Spinal cord (tissue), 10 donors: ENCODE results near the gene CFAP74. TPM values are rescaled to one million over a fixed set of nuclear protein-coding genes. Genes with fewer than 3 reads are reported as not detected.
"Not testable (repeated sequence)": the region's sequence is repeated elsewhere in the genome, so short reads cannot be mapped to it uniquely, and the experiment has no call there.

Experiments used
- DNase-seq, 6 donors: peaks; one replicate each; pipeline versions ENCODE4 v3.0.0 to v3.0.0-alpha.2; 2013 to 2015; ENCODE audit warnings: low spot score in 6 of 6, low read depth in 4 of 6
- H3K27ac ChIP-seq: one replicate; pipeline ENCODE4 v1.5.1; 2013; ENCODE audit warnings: low read depth, low read length, control low read depth
- H3K27me3 ChIP-seq: one replicate; pipeline ENCODE4 v1.6.1; 2013; ENCODE audit warnings: low read length; ENCODE audit not compliant: control insufficient read depth, insufficient read depth
- H3K36me3 ChIP-seq: one replicate; pipeline ENCODE4 v1.6.1; 2013; ENCODE audit warnings: low read length; ENCODE audit not compliant: control insufficient read depth, insufficient read depth
- H3K4me1 ChIP-seq: one replicate; pipeline ENCODE4 v1.6.1; 2013; ENCODE audit warnings: low read length; ENCODE audit not compliant: control insufficient read depth, insufficient read depth
- H3K4me3 ChIP-seq: one replicate; pipeline ENCODE4 v1.5.1; 2013; ENCODE audit warnings: low read depth, low read length, control low read depth
- H3K9me3 ChIP-seq: one replicate; pipeline ENCODE4 v1.6.1; 2013; ENCODE audit warnings: low read length; ENCODE audit not compliant: control insufficient read depth, insufficient read depth
- WGBS: methylation state at CpG from one replicate; pipeline ENCODE4 v1.1.5; 2013; ENCODE audit warnings: missing lambda C conversion rate; ENCODE audit not compliant: insufficient coverage; 5-methylcytosine and 5-hydroxymethylcytosine counted together
- polyA plus RNA-seq, 2 donors: library from polyadenylated mRNA; unstranded; fragments of 120-200 nt; gene quantifications; one replicate each; pipeline ENCODE4 v1.2.1, GENCODE V29; 2013; ENCODE audit not compliant: insufficient read length in 2 of 2
- total RNA-seq, 2 donors: library from RNA; depleted of rRNA in 1 of 2; stranded (reverse); fragments of 120-200 nt in 1 of 2; fragments of >200 nt in 1 of 2; gene quantifications; one replicate each; pipeline versions ENCODE4 v1.2.3 to v1.2.4, GENCODE V29; 2013 to 2014
- donor health status: healthy.

CFAP74 gene
- total and polyA plus RNA-seq, 4 donors = 0.59 to 5.6 (median 4.6) TPM

- no peak overlapping the region for H3K27ac ChIP-seq
- H3K36me3 ChIP-seq = peaks cover 16% of the 10 kb centered on the region
- 91% methylated on average over 15 of the region's 29 CpGs for WGBS
- H3K4me1 ChIP-seq = peaks cover 4% of the 10 kb centered on the region
- no peaks in the 10 kb centered on the region for H3K9me3 ChIP-seq
- H3K27me3 ChIP-seq = no peaks in the 10 kb centered on the region
- no peak for DNase-seq
- no peak overlapping the region for H3K4me3 ChIP-seq
Observed at GRCh38 chr1:1988061-1988945, 15.3 kb downstream of the CFAP74 start.

GRCh38 chr1:1987142-1987510 lies 16.5 kb downstream of the CFAP74 start:
- H3K9me3 ChIP-seq = no peaks in the 10 kb centered on the region
- H3K27me3 ChIP-seq = no peaks in the 10 kb centered on the region
- H3K27ac ChIP-seq = no peak overlapping the region
- H3K36me3 ChIP-seq = peaks cover 16% of the 10 kb centered on the region
- WGBS = 78% methylated on average over 13 of the region's 13 CpGs
- H3K4me3 ChIP-seq = no peak overlapping the region
- peaks cover 14% of the 10 kb centered on the region for H3K4me1 ChIP-seq
- no peak for DNase-seq

- DNase-seq = no peak
- Histone ChIP-seq H3K27ac (no peak overlapping the region), H3K27me3 (no peaks in the 10 kb centered on the region), H3K36me3 (peaks cover 16% of the 10 kb centered on the region), H3K4me3 (no peak overlapping the region), H3K4me1 (peaks cover 14% of the 10 kb centered on the region), H3K9me3 (no peaks in the 10 kb centered on the region)
- WGBS = 72% methylated on average over 24 of the region's 24 CpGs
Observed at GRCh38 chr1:1986451-1987141, 17.0 kb downstream of the CFAP74 start.

GRCh38 chr1:1985375-1986050 lies 18.1 kb downstream of the CFAP74 start:
- H3K36me3 ChIP-seq = peaks cover 16% of the 10 kb centered on the region
- no peaks in the 10 kb centered on the region for H3K27me3 ChIP-seq
- DNase-seq = no peak
- H3K27ac ChIP-seq = no peak overlapping the region
- H3K4me1 ChIP-seq = peaks cover 12% of the 10 kb centered on the region
- 83% methylated on average over 32 of the region's 32 CpGs for WGBS
- no peak overlapping the region for H3K4me3 ChIP-seq
- H3K9me3 ChIP-seq = no peaks in the 10 kb centered on the region

- Histone ChIP-seq H3K4me3 (no peak overlapping the region), H3K27ac (no peak overlapping the region), H3K9me3 (no peaks in the 10 kb centered on the region), H3K4me1 (peaks cover 12% of the 10 kb centered on the region), H3K36me3 (peaks cover 16% of the 10 kb centered on the region), H3K27me3 (no peaks in the 10 kb centered on the region)
- DNase-seq = no peak
- WGBS = 75% methylated on average over 17 of the region's 17 CpGs
Observed at GRCh38 chr1:1984560-1985070, 19.0 kb downstream of the CFAP74 start.

GRCh38 chr1:1982379-1983232 lies 21.0 kb downstream of the CFAP74 start:
- no peak overlapping the region for H3K27ac ChIP-seq
- H3K9me3 ChIP-seq = no peaks in the 10 kb centered on the region
- peaks cover 12% of the 10 kb centered on the region for H3K4me1 ChIP-seq
- peaks cover 18% of the 10 kb centered on the region for H3K36me3 ChIP-seq
- DNase-seq = no peak
- no peak overlapping the region for H3K4me3 ChIP-seq
- no peaks in the 10 kb centered on the region for H3K27me3 ChIP-seq
- WGBS = 69% methylated on average over 29 of the region's 36 CpGs

GRCh38 chr1:1981631-1982327 lies 21.8 kb downstream of the CFAP74 start:
- H3K4me1 ChIP-seq = peaks cover 12% of the 10 kb centered on the region
- not testable (repeated sequence) for H3K9me3 ChIP-seq, H3K4me3 ChIP-seq, H3K27me3 ChIP-seq, DNase-seq, H3K27ac ChIP-seq
- WGBS = 90% methylated on average over 68 of the region's 73 CpGs
- peaks cover 16% of the 10 kb centered on the region for H3K36me3 ChIP-seq

GRCh38 chr1:1981142-1981500 lies 22.5 kb downstream of the CFAP74 start:
- WGBS = 94% methylated on average over 26 of the region's 26 CpGs
- DNase-seq = no peak
- H3K27me3 ChIP-seq = peaks cover 2% of the 10 kb centered on the region

More at GRCh38 chr1:1981142-1981500, 22.5 kb downstream of the CFAP74 start:
- no peak overlapping the region for H3K4me3 ChIP-seq
- H3K4me1 ChIP-seq = peaks cover 12% of the 10 kb centered on the region
- H3K9me3 ChIP-seq = no peaks in the 10 kb centered on the region
- peaks cover 10% of the 10 kb centered on the region for H3K36me3 ChIP-seq
- no peak overlapping the region for H3K27ac ChIP-seq
